Neural cell (in vitro differentiated cells): ENCODE measurements around the gene VSIG10L2. TPM values are rescaled to one million over a fixed set of nuclear protein-coding genes. Genes with fewer than 3 reads are reported as not detected.

Source experiments
- H2AFZ ChIP-seq: fragments of 200-600, 300-800 bp; sonication (generic), shearing (Covaris generic); 2 replicates; pipeline ENCODE4 v1.6.0; 2014; ENCODE audit warnings: low read depth, mild to moderate bottlenecking, antibody characterized with exemption, low read length, moderate library complexity
- H3F3A ChIP-seq: fragments of 200-600 bp; shearing (Covaris generic); 2 replicates; pipeline ENCODE4 v1.6.1; 2016; ENCODE audit warnings: mild to moderate bottlenecking, moderate library complexity, mixed read lengths, antibody characterized with exemption, low read length; ENCODE audit not compliant: insufficient read depth, poor library complexity, severe bottlenecking
- H3K27ac ChIP-seq: fragments of 200-600, 300-800 bp; sonication (generic), shearing (Covaris generic); 2 replicates; pipeline ENCODE4 v1.5.1; 2014; ENCODE audit warnings: mild to moderate bottlenecking, low read length, moderate library complexity
- H3K27me3 ChIP-seq: fragments of 300-800, 200-600 bp; sonication (generic), shearing (Covaris generic); 2 replicates; pipeline ENCODE4 v1.6.0; 2014; ENCODE audit warnings: mild to moderate bottlenecking, low read depth, low read length, moderate library complexity; ENCODE audit not compliant: insufficient read depth
- H3K36me3 ChIP-seq: fragments of 300-800, 200-600 bp; sonication (generic), shearing (Covaris generic); 2 replicates; pipeline ENCODE4 v1.5.1; 2014; ENCODE audit warnings: mild to moderate bottlenecking, antibody characterized with exemption, low read length, moderate library complexity; ENCODE audit not compliant: insufficient read depth
- H3K4me2 ChIP-seq: fragments of 300-800, 200-600 bp; sonication (generic), shearing (Covaris generic); 2 replicates; pipeline ENCODE4 v1.6.0; 2014; ENCODE audit warnings: mild to moderate bottlenecking, low read length
- H3K4me3 ChIP-seq: fragments of 300-800, 200-600 bp; sonication (generic), shearing (Covaris generic); 2 replicates; pipeline ENCODE4 v1.5.1; 2014; ENCODE audit warnings: mild to moderate bottlenecking, low read length, moderate library complexity
- H3K79me2 ChIP-seq: fragments of 200-600 bp; shearing (Covaris generic); replicated peaks from 2 replicates; pipeline ENCODE4 v1.6.0; 2014; ENCODE audit warnings: mild to moderate bottlenecking, low read length, moderate library complexity; ENCODE audit not compliant: insufficient read depth
- H3K9ac ChIP-seq: fragments of 300-800, 200-600 bp; sonication (generic), shearing (Covaris generic); 2 replicates; pipeline ENCODE4 v1.6.1; 2016; ENCODE audit warnings: mild to moderate bottlenecking, low read length, mixed read lengths
- H3K9me2 ChIP-seq: fragments of 200-600 bp; shearing (Covaris generic); 2 replicates; pipeline ENCODE4 v1.6.1; 2016; ENCODE audit warnings: mild to moderate bottlenecking, low read length, mixed read lengths; ENCODE audit not compliant: insufficient read depth
- H3K9me3 ChIP-seq: fragments of 200-600, 300-800 bp; sonication (generic), shearing (Covaris generic); 2 replicates; pipeline ENCODE4 v1.6.1; 2016; ENCODE audit warnings: mild to moderate bottlenecking, mixed run types, low read length, moderate library complexity, mixed read lengths
- H4K20me1 ChIP-seq: fragments of 200-600 bp; shearing (Covaris generic); 2 replicates; pipeline ENCODE4 v1.6.1; 2016; ENCODE audit warnings: mild to moderate bottlenecking, mixed run types; ENCODE audit not compliant: insufficient read depth
- CTCF ChIP-seq: fragments of 450-650 bp; IDR thresholded peaks from 2 replicates; pipeline ENCODE4 v1.5.1; 2014; ENCODE audit warnings: antibody characterized with exemption, mild to moderate bottlenecking, moderate library complexity; ENCODE audit not compliant: poor library complexity, severe bottlenecking
- EP300 ChIP-seq: fragments of 450-650 bp; conservative IDR thresholded peaks from 2 replicates; pipeline ENCODE4 v1.6.1; 2014; ENCODE audit warnings: antibody characterized with exemption, mild to moderate bottlenecking, moderate library complexity; ENCODE audit not compliant: poor library complexity, severe bottlenecking
- EZH2 ChIP-seq: fragments of 200-600, 300-800 bp; shearing (Covaris generic), sonication (generic); IDR thresholded peaks from 2 replicates; pipeline ENCODE4 v1.6.1; 2014; ENCODE audit warnings: antibody characterized with exemption, low read length, borderline replicate concordance, mild to moderate bottlenecking; ENCODE audit not compliant: insufficient read depth, poor library complexity, severe bottlenecking
- MXI1 ChIP-seq: fragments of 450-650 bp; conservative IDR thresholded peaks from 2 replicates; pipeline ENCODE4 v1.6.1; 2014; ENCODE audit warnings: antibody characterized with exemption, mild to moderate bottlenecking; ENCODE audit not compliant: poor library complexity, severe bottlenecking
- POLR2AphosphoS5 ChIP-seq: IDR thresholded peaks from 2 replicates; pipeline ENCODE4 v1.6.1; 2012
- RAD21 ChIP-seq: fragments of 450-650 bp; conservative IDR thresholded peaks from 2 replicates; pipeline ENCODE4 v1.6.1; 2014; ENCODE audit warnings: antibody characterized with exemption, mild to moderate bottlenecking, moderate library complexity
- REST ChIP-seq: IDR thresholded peaks from 2 replicates; pipeline ENCODE4 v1.6.1; 2012; ENCODE audit warnings: borderline replicate concordance
- SMC3 ChIP-seq: fragments of 450-650 bp; conservative IDR thresholded peaks from 2 replicates; pipeline ENCODE4 v1.6.1; 2014; ENCODE audit warnings: antibody characterized with exemption, mild to moderate bottlenecking, moderate library complexity; ENCODE audit not compliant: poor library complexity
- TAF1 ChIP-seq: IDR thresholded peaks from 2 replicates; pipeline ENCODE4 v1.6.1; 2012; ENCODE audit warnings: low read depth
- polyA plus RNA-seq: library from polyadenylated mRNA; depleted of rRNA; stranded (reverse); fragments of >200 nt; gene quantifications from 2 replicates; pipeline ENCODE4 v1.2.3, GENCODE V29; 2014

Gene VSIG10L2
- polyA plus RNA-seq, 1 donor from 2014 or later: not detected

GRCh38 chr11:125978778-125979407, 33.0 kb downstream of the VSIG10L2 start:
- H3K4me3 ChIP-seq: no peak overlapping the region
- H3K79me2 ChIP-seq: no peaks in the 10 kb centered on the region
- H3K27me3 ChIP-seq: no peaks in the 10 kb centered on the region
- H3K9me3 ChIP-seq: no peaks in the 10 kb centered on the region
- H3K4me2 ChIP-seq: no peak overlapping the region
- H3F3A ChIP-seq: no peaks in the 10 kb centered on the region
- no peak overlapping the region for H3K9ac ChIP-seq
- H4K20me1 ChIP-seq: no peaks in the 10 kb centered on the region
- H3K27ac ChIP-seq: no peak overlapping the region
- no peaks in the 10 kb centered on the region for H3K9me2 ChIP-seq
- H3K36me3 ChIP-seq: peaks cover 13% of the 10 kb centered on the region
- no peak overlapping the region for H2AFZ ChIP-seq
- TF ChIP-seq MXI1: no peak
- TF ChIP-seq POLR2AphosphoS5: no peak
- TF ChIP-seq SMC3: no peak
- TF ChIP-seq TAF1: no peak
- TF ChIP-seq REST: no peak
- no peak for TF ChIP-seq EZH2
- TF ChIP-seq RAD21: no peak
- no peak for TF ChIP-seq CTCF
- TF ChIP-seq EP300: no peak

GRCh38 chr11:125979511-125979910, 33.7 kb downstream of the VSIG10L2 start:
- Histone ChIP-seq H3K4me2 (no peak overlapping the region), H3K4me3 (no peak overlapping the region), H3K27ac (no peak overlapping the region), H4K20me1 (no peaks in the 10 kb centered on the region), H3K9me2 (no peaks in the 10 kb centered on the region), H3K79me2 (no peaks in the 10 kb centered on the region), H3F3A (no peaks in the 10 kb centered on the region), H3K9ac (no peak overlapping the region), H2AFZ (no peak overlapping the region), H3K9me3 (no peaks in the 10 kb centered on the region), H3K27me3 (no peaks in the 10 kb centered on the region), H3K36me3 (peaks cover 13% of the 10 kb centered on the region)
- TF ChIP-seq EZH2: no peak
- TF ChIP-seq TAF1: no peak
- no peak for TF ChIP-seq CTCF
